Measurements from ENCODE around the gene ULK2. TPM values are rescaled to one million over a fixed set of nuclear protein-coding genes. Genes with fewer than 3 reads are reported as not detected.

Gene ULK2
- total and polyA plus RNA-seq, 2 donors (not counting 1 experiment from before 2014, with no cell fraction given) = 2.0 to 2.9 TPM

GRCh38 chr17:19785854-19786253 is 81.9 kb downstream of the ULK2 start:
- Histone ChIP-seq H3K9me3 (ENCODE audit: control extremely low read depth in 1 of 3, control insufficient read depth in 2 of 3, insufficient read depth in 1 of 3, low read length in 2 of 3) (peaks cover 0 to 11% (median 0%) of the 10 kb centered on the region in 3 donors), H3K9ac (ENCODE audit: low read length) (no peak overlapping the region), H3K36me3 (replicated peaks in 1 of 2; ENCODE audit: control extremely low read depth in 1 of 2, control insufficient read depth in 1 of 2, extremely low read depth in 1 of 2, insufficient read depth in 2 of 2, low read length in 1 of 2) (no peaks in the 10 kb centered on the region), H2AFZ (ENCODE audit: insufficient read depth, low read depth, low read length, poor library complexity, severe bottlenecking) (no peak overlapping the region), H4K20me1 (ENCODE audit: control insufficient read depth, insufficient read depth, low read length, poor library complexity, severe bottlenecking) (no peaks in the 10 kb centered on the region), H3K27ac (ENCODE audit: low read length in 2 of 2) (no peak overlapping the region), H3K4me1 (ENCODE audit: control insufficient read depth in 2 of 2, insufficient read depth in 2 of 2, low read length in 2 of 2) (no peaks in the 10 kb centered on the region), H3K4me3 (ENCODE audit: control extremely low read depth in 1 of 5, extremely low read depth in 1 of 5, insufficient read depth in 1 of 5, low read depth in 2 of 5, low read length in 4 of 5) (no peak overlapping the region), H3K4me2 (replicated peaks; ENCODE audit: low read depth, low read length, poor library complexity, severe bottlenecking) (no peak overlapping the region), H3K79me2 (ENCODE audit: control insufficient read depth, insufficient read depth, low read length) (no peaks in the 10 kb centered on the region), H3K27me3 (replicated peaks in 1 of 4; ENCODE audit: control extremely low read depth in 1 of 4, control insufficient read depth in 3 of 4, insufficient read depth in 4 of 4, low read length in 3 of 4) (no peaks in the 10 kb centered on the region)
- Mint-ChIP-seq H3K27me3 (no peaks in the 10 kb centered on the region), H3K27ac (no peak overlapping the region), H3K9me3 (ENCODE audit: insufficient read depth) (no peaks in the 10 kb centered on the region), H3K4me1 (no peaks in the 10 kb centered on the region), H3K4me3 (no peak overlapping the region)
- no peak for TF ChIP-seq EZH2 (IDR thresholded peaks at IDR 0.05; ENCODE audit: borderline replicate concordance, insufficient read depth, low read depth, low read length, poor library complexity, severe bottlenecking)
- TF ChIP-seq, protein P1, sequence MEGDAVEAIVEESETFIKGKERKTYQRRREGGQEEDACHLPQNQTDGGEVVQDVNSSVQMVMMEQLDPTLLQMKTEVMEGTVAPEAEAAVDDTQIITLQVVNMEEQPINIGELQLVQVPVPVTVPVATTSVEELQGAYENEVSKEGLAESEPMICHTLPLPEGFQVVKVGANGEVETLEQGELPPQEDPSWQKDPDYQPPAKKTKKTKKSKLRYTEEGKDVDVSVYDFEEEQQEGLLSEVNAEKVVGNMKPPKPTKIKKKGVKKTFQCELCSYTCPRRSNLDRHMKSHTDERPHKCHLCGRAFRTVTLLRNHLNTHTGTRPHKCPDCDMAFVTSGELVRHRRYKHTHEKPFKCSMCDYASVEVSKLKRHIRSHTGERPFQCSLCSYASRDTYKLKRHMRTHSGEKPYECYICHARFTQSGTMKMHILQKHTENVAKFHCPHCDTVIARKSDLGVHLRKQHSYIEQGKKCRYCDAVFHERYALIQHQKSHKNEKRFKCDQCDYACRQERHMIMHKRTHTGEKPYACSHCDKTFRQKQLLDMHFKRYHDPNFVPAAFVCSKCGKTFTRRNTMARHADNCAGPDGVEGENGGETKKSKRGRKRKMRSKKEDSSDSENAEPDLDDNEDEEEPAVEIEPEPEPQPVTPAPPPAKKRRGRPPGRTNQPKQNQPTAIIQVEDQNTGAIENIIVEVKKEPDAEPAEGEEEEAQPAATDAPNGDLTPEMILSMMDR (IDR thresholded peaks at IDR 0.05) = no peak
- no peak for ATAC-seq (ENCODE audit: low read depth)
- no peak for DNase-seq
- POLR2A ChIA-PET = no interaction called here
- WGBS (ENCODE audit: insufficient coverage) = 100% methylated on average over 1 of the region's 4 CpGs
- intact Hi-C loops (cut with micrococcal nuclease) = no loop called here
- CTCF ChIA-PET = interaction anchor here (0.7 to 1.3 kb wide), 2 partner anchors 19 to 388 kb away, joined by 3 read pairs; no protein-coding TSS in a partner anchor

- Histone ChIP-seq H3K9me3 (ENCODE audit: control extremely low read depth in 1 of 3, control insufficient read depth in 2 of 3, insufficient read depth in 1 of 3, low read length in 2 of 3) (no peaks in the 10 kb centered on the region), H3K27me3 (replicated peaks in 1 of 4; ENCODE audit: control extremely low read depth in 1 of 4, control insufficient read depth in 3 of 4, insufficient read depth in 4 of 4, low read length in 3 of 4) (no peaks in the 10 kb centered on the region), H3K79me2 (ENCODE audit: control insufficient read depth, insufficient read depth, low read length) (no peaks in the 10 kb centered on the region), H3K4me2 (replicated peaks; ENCODE audit: low read depth, low read length, poor library complexity, severe bottlenecking) (no peak overlapping the region), H3K9ac (ENCODE audit: low read length) (no peak overlapping the region), H2AFZ (ENCODE audit: insufficient read depth, low read depth, low read length, poor library complexity, severe bottlenecking) (no peak overlapping the region), H3K4me3 (ENCODE audit: control extremely low read depth in 1 of 5, extremely low read depth in 1 of 5, insufficient read depth in 1 of 5, low read depth in 2 of 5, low read length in 4 of 5) (no peak overlapping the region), H3K27ac (ENCODE audit: low read length in 2 of 2) (no peak overlapping the region), H3K36me3 (replicated peaks in 1 of 2; ENCODE audit: control extremely low read depth in 1 of 2, control insufficient read depth in 1 of 2, extremely low read depth in 1 of 2, insufficient read depth in 2 of 2, low read length in 1 of 2) (no peaks in the 10 kb centered on the region), H3K4me1 (ENCODE audit: control insufficient read depth in 2 of 2, insufficient read depth in 2 of 2, low read length in 2 of 2) (no peaks in the 10 kb centered on the region), H4K20me1 (ENCODE audit: control insufficient read depth, insufficient read depth, low read length, poor library complexity, severe bottlenecking) (no peaks in the 10 kb centered on the region)
- H3K27me3 Mint-ChIP-seq = no peaks in the 10 kb centered on the region
- DNase-seq (no peak), ATAC-seq (ENCODE audit: low read depth) (no peak)
- CTCF ChIA-PET = no interaction called here
- no peak overlapping the region for H3K4me3 Mint-ChIP-seq
- H3K9me3 Mint-ChIP-seq (ENCODE audit: insufficient read depth) = no peaks in the 10 kb centered on the region
- WGBS (ENCODE audit: insufficient coverage) = no CpG with 5 or more reads among the region's 9 CpGs
- intact Hi-C loops (cut with micrococcal nuclease) = no loop called here
- POLR2A ChIA-PET = no interaction called here
- no peak overlapping the region for H3K27ac Mint-ChIP-seq
- no peaks in the 10 kb centered on the region for H3K4me1 Mint-ChIP-seq
- TF ChIP-seq, protein P1 (IDR thresholded peaks at IDR 0.05) = no peak
- no peak for TF ChIP-seq EZH2 (IDR thresholded peaks at IDR 0.05; ENCODE audit: borderline replicate concordance, insufficient read depth, low read depth, low read length, poor library complexity, severe bottlenecking)
These were observed 86.0 kb downstream of the ULK2 start for GRCh38 chr17:19781488-19782458.

Measured in B cell (primary cell).